CD4-positive, alpha-beta T cell treated with Interleukin-6 for 4 hours (primary cell): ENCODE results near the gene TLN1.

Experiments used
- DNase-seq: peaks from one replicate; pipeline ENCODE4 v3.0.0-alpha.2; 2020; ENCODE audit warnings: mixed read lengths

The TLN1 gene

GRCh38 chr9:35702696-35703095 lies 29.3 kb downstream of the TLN1 start:
- DNase-seq = no peak

GRCh38 chr9:35700942-35701341 lies 31.1 kb downstream of the TLN1 start:
- no peak for DNase-seq

DNA sequence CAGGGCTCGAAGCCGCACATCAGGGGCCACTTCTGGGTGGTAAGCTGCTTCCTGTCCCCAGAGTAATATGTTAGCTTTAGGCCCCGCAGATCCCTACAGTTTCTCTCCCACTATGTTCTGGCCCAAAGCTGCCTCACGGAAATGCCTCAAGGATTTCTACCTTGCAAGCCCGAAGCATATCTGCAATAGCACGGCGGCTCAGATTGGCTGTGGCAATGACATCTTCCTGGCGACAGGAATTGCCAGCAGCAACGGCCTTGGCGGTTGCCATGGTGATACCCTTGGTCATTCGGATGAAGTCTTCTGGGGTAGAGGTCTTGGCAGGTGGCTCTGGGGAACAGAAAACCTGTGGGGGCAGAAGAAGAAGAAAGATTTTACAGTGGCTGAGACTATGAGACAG lies 32.0 kb downstream of the TLN1 start:
- DNase-seq = no peak

GRCh38 chr9:35698231-35698630 lies 33.8 kb downstream of the TLN1 start:
- no peak for DNase-seq

GRCh38 chr9:35697486-35697885 lies 34.5 kb downstream of the TLN1 start:
- no peak for DNase-seq

GRCh38 chr9:35696520-35697215 lies 35.3 kb downstream of the TLN1 start:
- peak; percentile 69 for DNase-seq

GRCh38 chr9:35695943-35696401 lies 36.0 kb downstream of the TLN1 start:
- DNase-seq = no peak

- no peak for DNase-seq
Observed at GRCh38 chr9:35691757-35692301, 40.2 kb downstream of the TLN1 start.

- DNase-seq = no peak
Observed at GRCh38 chr9:35691334-35691650, 40.7 kb downstream of the TLN1 start.

GRCh38 chr9:35690614-35691333 lies 41.2 kb downstream of the TLN1 start:
- peak; percentile 63 for DNase-seq

DNA sequence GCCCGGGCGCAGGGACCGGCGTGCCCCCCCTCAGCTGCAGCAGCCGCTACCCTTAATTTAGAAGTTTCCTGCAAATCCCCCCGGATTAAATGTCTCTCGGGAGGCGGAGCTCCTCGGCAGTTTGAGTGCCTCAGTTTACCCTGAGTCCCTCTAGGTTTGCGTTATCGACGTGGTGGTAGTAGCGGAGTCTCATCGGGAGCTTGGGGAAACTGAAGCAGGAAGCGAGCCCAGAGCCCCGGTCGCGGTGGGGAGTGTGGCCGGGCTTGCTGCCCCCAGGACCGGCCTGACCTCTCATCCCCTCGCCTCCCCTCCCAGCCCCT lies 41.7 kb downstream of the TLN1 start:
- no peak for DNase-seq

- no peak for DNase-seq
Observed at GRCh38 chr9:35689542-35690293, 42.3 kb downstream of the TLN1 start, which contains the start of gene TPM2. TSS of gene TPM2 (minus strand) at chr9:35689925. CDS start at chr9:35689817, 108 bp downstream.

DNA sequence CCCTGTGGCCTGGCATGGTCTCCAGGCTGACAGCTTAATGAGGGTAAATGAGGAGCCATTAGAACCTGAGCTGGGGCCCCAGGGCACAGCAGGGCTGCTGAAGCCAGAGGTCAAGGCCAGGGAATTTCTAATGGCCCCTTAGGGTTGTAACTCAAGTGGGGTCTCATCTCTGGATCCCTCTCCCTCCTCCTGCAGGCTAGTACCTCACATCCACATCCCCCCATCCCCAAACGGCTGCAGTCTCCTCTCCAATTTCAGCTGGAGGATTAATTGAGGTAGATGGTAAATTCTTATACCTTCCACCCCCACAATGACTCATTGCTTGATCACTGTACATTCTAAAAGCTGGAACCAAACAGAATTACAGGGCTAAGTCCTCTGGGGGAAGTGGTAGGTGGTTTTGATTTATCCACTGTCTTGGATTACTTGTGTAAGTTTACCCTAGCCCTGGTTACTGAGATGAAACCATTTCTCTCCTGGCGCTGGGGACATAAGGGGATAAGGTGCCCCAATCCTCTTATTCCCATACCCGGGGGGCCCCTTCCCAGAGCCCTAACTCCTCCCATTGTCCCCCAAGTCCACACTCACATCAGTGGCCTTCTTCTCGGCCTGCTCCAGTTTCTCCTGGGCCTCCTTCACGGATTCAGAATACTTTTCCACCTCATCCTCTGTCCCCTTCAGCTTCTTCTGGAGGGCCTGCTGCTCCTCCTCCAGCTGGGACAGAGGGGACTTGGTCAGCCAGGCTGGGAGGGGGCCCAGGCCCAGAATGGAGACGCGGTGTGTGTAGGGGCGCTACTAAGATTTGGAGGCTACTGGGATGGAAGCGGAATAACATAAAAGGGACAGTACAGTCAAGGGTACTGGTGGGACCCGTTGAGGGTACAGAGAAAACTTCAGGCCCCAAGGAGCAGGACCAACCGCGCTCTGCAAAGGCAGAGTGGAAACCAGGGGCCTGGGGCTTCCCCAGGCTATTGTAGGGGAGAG lies 43.1 kb downstream of the TLN1 start:
- DNase-seq = no peak

GRCh38 chr9:35687972-35688557 lies 43.9 kb downstream of the TLN1 start:
- DNase-seq = no peak

DNA sequence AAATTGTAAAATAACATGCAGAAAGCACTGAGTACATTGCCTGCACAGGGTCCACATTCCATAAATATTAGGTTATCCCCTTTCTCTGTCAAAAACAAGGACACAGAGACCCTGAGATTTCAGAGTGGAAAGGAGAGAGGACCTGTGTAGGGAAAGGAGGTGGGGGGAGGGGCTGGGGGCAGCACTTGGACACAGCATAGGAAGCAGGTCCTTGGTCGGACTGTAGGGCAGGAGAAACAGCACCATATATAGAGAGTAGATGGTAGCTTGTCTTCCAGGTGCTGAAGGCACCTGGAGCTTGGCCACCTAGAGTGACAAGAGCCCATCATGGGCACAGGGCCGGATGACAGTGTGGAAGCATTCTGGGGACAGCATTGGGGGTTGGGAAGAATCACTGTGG lies 44.7 kb downstream of the TLN1 start:
- DNase-seq = no peak

GRCh38 chr9:35686222-35687203 lies 45.5 kb downstream of the TLN1 start:
- no peak for DNase-seq

DNA sequence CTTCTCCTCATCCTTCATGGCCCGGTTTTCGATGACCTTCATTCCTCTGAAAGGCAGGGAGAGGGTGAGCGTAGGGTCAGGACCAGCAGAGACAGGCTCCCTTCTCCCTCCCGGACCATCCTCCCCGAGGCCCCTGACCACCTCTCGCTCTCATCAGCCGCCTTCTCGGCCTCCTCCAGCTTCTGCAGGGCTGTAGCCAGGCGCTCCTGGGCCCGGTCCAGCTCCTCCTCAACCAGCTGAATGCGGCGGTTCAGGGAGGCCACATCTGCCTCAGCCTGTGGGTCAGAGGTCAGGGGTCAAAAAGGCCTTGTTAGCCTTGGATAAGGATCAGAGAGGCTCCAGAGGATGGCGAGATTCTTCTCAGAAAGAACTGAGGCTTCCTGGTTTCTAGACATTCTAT lies 46.5 kb downstream of the TLN1 start:
- DNase-seq = no peak

DNA sequence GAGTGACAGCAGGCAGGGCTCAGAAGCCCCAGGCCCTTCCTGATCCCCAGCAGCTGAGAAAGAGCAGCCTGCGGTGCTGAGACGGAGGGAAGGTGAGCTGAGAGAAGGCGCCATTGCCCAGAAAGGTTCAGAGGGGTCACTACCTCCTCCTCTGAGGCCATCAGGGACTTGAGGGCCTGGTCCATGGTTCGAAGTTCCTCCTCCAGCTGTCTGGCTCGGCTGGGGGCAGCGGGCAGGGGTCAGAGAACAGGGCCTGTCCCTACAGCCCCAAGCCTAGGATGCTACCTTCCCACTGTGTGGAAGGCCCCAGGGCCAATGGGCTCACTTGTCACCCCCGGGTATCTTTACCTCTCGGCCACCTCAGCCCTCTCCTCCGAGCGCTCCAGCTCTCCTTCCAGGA lies 47.1 kb downstream of the TLN1 start:
- no peak for DNase-seq

GRCh38 chr9:35683323-35683722 lies 48.7 kb downstream of the TLN1 start:
- no peak for DNase-seq

GRCh38 chr9:35682520-35683315 lies 49.3 kb downstream of the TLN1 start:
- no peak for DNase-seq
